GM10248 (cell line): ENCODE results near the gene RPP25L.

ENCODE experiments used
- CTCF ChIA-PET: fragments of 300-600 bp; sonication (Branson Sonifier 250); formaldehyde crosslinking; extraction: SDS; loops from one replicate; lab custom pipeline; 2021; ENCODE audit warnings: antibody characterized with exemption; lab: Yijun Ruan, JAX
- POLR2A ChIA-PET: fragments of 350-650 bp; sonication (Branson Sonifier 250); formaldehyde crosslinking; extraction: SDS; loops from one replicate; lab custom pipeline; 2020; ENCODE audit warnings: antibody characterized with exemption; lab: Yijun Ruan, JAX
- DNase-seq: peaks from one replicate; pipeline ENCODE4 v3.0.0; 2012; ENCODE audit errors: extremely low spot score
- TF ChIP-seq, protein P1 (sequence below): IDR thresholded peaks from 2 replicates; pipeline ENCODE4 v1.5.1; 2012; ENCODE audit warnings: mild to moderate bottlenecking, low read depth; ENCODE audit errors: extremely low read depth, missing control alignments, control extremely low read depth

RPP25L gene

DNA sequence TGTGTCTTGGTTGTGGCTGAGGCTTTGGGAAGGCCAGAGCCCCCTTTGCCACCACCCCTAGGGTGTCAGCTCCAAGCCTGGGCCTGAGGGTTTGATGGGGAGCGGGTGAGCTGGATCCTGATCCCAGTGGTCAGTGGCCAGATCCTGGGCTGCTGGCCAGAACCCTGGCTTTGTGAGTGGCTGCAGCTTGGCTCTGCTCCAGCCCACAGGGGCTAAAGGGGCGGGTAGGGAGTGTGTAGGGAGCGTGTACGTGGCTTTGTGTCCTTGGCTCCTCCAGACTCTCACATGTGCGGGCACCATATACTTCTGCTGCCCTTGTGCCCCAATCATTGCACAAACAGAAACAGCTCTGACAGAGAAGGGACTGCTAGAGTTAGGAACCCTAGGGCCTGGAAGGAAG is 38.9 kb upstream of the RPP25L start:
- ChIA-PET CTCF (interaction anchor here (1.0 to 2.6 kb wide), 4 partner anchors 12 to 17 kb away, joined by 3 to 14 read pairs (median 4); no protein-coding TSS in a partner anchor), POLR2A (no interaction called here)
- TF ChIP-seq, protein P1, sequence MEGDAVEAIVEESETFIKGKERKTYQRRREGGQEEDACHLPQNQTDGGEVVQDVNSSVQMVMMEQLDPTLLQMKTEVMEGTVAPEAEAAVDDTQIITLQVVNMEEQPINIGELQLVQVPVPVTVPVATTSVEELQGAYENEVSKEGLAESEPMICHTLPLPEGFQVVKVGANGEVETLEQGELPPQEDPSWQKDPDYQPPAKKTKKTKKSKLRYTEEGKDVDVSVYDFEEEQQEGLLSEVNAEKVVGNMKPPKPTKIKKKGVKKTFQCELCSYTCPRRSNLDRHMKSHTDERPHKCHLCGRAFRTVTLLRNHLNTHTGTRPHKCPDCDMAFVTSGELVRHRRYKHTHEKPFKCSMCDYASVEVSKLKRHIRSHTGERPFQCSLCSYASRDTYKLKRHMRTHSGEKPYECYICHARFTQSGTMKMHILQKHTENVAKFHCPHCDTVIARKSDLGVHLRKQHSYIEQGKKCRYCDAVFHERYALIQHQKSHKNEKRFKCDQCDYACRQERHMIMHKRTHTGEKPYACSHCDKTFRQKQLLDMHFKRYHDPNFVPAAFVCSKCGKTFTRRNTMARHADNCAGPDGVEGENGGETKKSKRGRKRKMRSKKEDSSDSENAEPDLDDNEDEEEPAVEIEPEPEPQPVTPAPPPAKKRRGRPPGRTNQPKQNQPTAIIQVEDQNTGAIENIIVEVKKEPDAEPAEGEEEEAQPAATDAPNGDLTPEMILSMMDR = no peak
- no peak for DNase-seq

DNA sequence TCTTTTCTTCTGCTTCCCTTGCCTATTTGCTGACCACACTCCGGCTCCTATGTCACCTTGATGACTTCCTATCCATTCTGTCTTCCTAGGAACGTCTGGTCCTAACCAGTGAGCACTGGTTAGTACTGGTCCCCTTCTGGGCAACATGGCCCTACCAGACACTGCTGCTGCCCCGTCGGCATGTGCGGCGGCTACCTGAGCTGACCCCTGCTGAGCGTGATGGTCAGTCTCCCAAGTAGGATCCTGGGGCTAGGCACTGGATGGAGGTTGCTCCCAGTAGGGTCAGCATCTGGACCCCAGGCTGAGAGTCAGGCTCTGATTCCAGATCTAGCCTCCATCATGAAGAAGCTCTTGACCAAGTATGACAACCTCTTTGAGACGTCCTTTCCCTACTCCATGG is 36.8 kb upstream of the RPP25L start:
- ChIA-PET CTCF (interaction anchor here (0.6 to 8.0 kb wide), 5 partner anchors 15 to 57 kb away, joined by 3 to 84 read pairs (median 9); partner anchors contain the start of gene CCL27), POLR2A (no interaction called here)
- TF ChIP-seq, protein P1 = no peak

DNA sequence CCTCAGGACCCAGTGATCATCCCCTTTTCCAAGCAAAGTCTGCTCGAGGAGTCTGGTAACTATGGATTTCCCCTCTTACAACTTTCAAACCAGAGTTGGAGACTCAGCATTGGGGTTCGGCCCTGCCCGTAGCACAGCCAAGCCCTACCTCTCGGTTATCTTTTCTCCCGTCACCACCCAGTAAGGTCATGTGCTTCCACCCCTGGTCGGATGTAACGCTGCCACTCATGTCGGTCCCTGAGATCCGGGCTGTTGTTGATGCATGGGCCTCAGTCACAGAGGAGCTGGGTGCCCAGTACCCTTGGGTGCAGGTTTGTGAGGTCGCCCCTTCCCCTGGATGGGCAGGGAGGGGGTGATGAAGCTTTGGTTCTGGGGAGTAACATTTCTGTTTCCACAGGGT is 35.8 kb upstream of the RPP25L start:
- CTCF ChIA-PET = interaction anchor here (0.6 to 8.0 kb wide), 15 partner anchors 9 to 403 kb away, joined by 3 to 112 read pairs (median 4); partner anchors contain the start of genes CCL27, RPP25L and SIGMAR1
- TF ChIP-seq, protein P1 = no peak
- POLR2A ChIA-PET = interaction anchor here (0.5 to 2.1 kb wide), 2 partner anchors 8 to 10 kb away, joined by 8 to 9 read pairs; partner anchors contain the start of gene SIGMAR1
- no peak for DNase-seq

More for the DNA sequence above, 36.8 kb upstream of the RPP25L start:
- no peak for DNase-seq

DNA sequence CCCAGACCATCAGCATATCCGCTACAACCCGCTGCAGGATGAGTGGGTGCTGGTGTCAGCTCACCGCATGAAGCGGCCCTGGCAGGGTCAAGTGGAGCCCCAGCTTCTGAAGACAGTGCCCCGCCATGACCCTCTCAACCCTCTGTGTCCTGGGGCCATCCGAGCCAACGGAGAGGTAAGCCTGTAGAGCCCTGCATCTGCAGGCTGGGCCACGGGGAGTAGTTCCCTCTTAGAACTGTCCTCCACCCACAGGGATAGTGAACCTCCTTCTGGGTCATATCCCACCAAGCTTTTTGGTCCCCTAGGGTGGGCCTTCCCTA is 35.1 kb upstream of the RPP25L start:
- POLR2A ChIA-PET = interaction anchor here (2.1 kb wide), 1 partner anchor 10 kb away, joined by 8 read pairs; the partner anchor contains the start of gene SIGMAR1

DNA sequence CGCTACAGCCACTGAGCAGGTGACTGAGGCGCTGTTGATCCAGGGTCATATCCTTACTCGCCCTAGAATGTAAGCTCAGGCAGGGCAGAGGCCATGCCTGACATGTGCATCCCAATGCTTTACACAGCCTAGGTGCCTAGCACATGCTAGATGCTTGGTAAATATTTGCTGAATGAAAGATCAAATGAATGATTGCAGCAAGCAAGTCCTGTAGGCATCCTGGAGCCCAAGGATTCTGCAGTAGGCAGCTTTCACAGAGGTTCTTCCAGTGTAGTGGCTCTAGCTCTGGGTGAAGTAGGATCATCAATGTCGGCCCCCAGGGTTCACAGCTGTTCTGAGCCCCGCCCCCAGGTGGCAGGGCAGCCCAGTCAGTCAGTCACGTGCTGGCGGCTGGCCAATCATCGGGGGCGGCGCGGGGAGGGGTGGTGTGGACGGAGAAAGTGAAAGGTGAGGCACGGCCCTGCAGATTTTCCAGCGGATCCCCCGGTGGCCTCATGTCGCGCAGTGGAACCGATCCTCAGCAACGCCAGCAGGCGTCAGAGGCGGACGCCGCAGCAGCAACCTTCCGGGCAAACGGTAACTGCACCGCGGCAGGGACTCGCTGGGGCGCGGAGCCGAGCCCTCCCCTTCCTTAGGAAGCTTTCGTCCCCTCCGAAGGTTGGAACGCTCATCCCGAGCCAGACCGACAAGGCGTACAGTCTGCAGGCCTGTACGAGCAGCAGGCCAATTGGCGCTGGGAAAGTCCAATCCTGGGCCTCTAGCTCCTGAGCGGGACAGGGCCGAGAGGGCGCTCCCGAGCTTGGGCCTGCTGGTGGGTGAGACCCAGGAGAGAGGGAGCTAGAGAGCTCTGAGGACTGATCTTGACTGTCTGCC is 34.5 kb upstream of the RPP25L start, which contains the start of gene GALT:
TSS of gene GALT (plus strand) at position 465 of the 873 bp plus-strand sequence. CDS start at position 495, 30 bp downstream.
- ChIA-PET CTCF (interaction anchor here (0.8 to 8.0 kb wide), 18 partner anchors 10 to 428 kb away, joined by 3 to 112 read pairs (median 4); partner anchors contain the start of genes CCL27, DCTN3, RPP25L and SIGMAR1), POLR2A (interaction anchor here (2.1 kb wide), 1 partner anchor 9 kb away, joined by 8 read pairs; the partner anchor contains the start of gene SIGMAR1)
- TF ChIP-seq, protein P1 = peak; percentile 57
- peak; percentile 97 for DNase-seq

More for the DNA sequence above, 35.1 kb upstream of the RPP25L start:
- TF ChIP-seq, protein P1 = no peak
- DNase-seq = no peak
- CTCF ChIA-PET = interaction anchor here (0.9 to 8.0 kb wide), 15 partner anchors 10 to 404 kb away, joined by 3 to 112 read pairs (median 7); partner anchors contain the start of genes CCL27, RPP25L and SIGMAR1

DNA sequence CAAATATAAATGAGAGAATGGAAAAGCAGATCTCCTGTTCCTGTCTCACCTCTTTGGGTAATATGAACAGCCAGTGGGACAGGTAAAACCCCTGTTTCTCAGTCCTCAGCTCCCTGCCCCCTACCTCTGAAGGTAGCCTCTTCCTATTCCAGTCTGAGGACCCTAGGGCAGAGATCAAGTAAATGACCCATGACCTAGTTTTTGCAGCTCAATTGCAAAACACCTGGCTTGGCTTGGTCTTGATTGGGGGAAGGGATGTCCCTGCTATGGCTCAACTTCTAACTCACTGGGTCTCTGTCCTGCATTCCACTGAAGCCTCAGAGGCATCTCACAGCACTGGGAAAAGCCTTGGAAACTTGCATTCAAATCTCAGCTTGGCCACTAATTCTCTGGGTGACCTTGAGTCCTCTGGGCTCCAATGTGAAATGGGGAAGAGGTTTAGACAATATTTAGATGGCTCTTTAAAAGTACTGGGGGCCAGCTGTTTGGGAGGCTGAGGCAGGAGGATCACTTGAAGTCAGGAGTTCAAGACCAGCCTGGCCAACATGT is 32.9 kb upstream of the RPP25L start:
- TF ChIP-seq, protein P1 = no peak
- CTCF ChIA-PET = interaction anchor here (0.8 to 8.0 kb wide), 10 partner anchors 9 to 254 kb away, joined by 3 to 112 read pairs (median 4); partner anchors contain the start of genes CCL27, DCTN3 and SIGMAR1
- no peak for DNase-seq
- POLR2A ChIA-PET = interaction anchor here (0.7 kb wide), 1 partner anchor 16 kb away, joined by 3 read pairs; no protein-coding TSS in a partner anchor
